ENCODE data around the gene BCL6.

The BCL6 gene

DNA sequence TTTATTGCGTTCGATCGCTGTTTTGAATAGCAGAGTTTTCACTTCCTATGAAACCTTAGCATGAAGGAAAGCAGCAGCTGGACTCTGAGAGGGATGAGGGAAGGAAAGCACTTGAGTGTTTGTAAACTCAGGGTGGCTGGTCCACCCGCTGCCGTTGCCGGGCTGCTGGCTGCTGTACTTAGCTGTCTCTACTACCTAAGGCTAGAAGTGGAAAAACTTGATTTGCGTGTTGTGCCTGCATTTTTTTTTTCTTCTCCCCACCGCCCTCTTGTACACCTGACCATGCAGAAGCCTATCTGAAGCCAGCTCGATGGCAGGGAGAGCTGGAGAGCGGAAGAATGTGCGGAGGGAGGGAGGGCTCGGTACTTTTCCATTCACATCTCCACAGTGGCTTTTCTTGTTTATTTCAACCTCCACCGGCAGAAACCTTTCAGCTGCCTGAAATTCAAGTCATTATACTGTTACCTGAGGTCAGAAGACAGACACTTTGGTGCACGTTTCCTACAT, 4.8 kb upstream of the BCL6 start:
- DNase-seq (ENCODE audit: low read depth) = no peak
- TF ChIP-seq, protein P1, sequence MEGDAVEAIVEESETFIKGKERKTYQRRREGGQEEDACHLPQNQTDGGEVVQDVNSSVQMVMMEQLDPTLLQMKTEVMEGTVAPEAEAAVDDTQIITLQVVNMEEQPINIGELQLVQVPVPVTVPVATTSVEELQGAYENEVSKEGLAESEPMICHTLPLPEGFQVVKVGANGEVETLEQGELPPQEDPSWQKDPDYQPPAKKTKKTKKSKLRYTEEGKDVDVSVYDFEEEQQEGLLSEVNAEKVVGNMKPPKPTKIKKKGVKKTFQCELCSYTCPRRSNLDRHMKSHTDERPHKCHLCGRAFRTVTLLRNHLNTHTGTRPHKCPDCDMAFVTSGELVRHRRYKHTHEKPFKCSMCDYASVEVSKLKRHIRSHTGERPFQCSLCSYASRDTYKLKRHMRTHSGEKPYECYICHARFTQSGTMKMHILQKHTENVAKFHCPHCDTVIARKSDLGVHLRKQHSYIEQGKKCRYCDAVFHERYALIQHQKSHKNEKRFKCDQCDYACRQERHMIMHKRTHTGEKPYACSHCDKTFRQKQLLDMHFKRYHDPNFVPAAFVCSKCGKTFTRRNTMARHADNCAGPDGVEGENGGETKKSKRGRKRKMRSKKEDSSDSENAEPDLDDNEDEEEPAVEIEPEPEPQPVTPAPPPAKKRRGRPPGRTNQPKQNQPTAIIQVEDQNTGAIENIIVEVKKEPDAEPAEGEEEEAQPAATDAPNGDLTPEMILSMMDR (conservative IDR thresholded peaks at IDR 0.05; ENCODE audit: control insufficient read depth, insufficient read depth, low read depth, low read length) = no peak
- H3K4me3 ChIP-seq (ENCODE audit: control insufficient read depth, low read depth, low read length) = no peak overlapping the region

DNA sequence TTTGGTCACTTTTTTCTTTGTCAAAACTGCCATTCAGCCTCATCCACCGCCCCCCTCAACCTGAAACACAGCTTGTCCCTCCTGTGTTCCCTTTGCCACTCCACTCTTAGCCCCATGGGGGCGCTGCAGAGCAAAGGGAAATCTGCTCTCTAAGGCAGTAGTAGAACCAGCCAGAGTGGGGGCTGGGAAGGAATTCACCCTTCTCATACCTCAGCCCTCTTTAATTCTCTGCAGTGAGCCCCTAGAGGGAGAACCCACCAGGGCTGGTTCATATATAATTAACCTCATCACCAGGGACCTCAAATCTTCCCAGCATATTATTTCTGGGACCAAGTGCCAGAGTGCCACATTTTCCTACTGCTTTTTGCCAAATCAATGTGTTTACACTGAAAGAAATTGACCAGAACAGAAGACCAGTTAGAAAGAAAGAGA, 2.8 kb upstream of the BCL6 start:
- DNase-seq (ENCODE audit: low read depth) = peak; percentile 84
- TF ChIP-seq, protein P1 (conservative IDR thresholded peaks at IDR 0.05; ENCODE audit: control insufficient read depth, insufficient read depth, low read depth, low read length) = peak; percentile 100
- no peak overlapping the region for H3K4me3 ChIP-seq (ENCODE audit: control insufficient read depth, low read depth, low read length)

DNA sequence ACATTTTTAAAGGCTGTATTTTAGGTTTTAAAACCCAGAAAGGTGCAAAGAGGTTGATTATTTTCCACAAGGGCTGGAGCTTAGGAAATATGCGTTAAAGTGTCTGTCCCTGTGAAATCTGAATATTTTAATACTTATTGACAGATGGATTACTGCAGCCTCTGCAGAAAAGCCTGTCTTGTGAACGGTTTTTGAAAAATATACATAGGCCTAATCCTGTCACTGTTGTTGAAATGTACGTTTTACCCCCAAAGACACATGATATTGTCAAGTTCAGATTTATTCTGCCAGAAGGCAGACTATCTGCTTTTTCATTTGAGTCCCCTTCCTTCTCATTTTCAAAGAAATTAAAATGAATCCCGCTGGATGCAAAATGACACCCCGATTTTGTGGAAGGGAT, 2.2 kb upstream of the BCL6 start:
- no peak for DNase-seq (ENCODE audit: low read depth)
- H3K4me3 ChIP-seq (ENCODE audit: control insufficient read depth, low read depth, low read length) = no peak overlapping the region
- TF ChIP-seq, protein P1 (conservative IDR thresholded peaks at IDR 0.05; ENCODE audit: control insufficient read depth, insufficient read depth, low read depth, low read length) = no peak

- peak overlapping the region; percentile 99 for H3K4me3 ChIP-seq (ENCODE audit: control insufficient read depth, low read depth, low read length)
- TF ChIP-seq, protein P1 (conservative IDR thresholded peaks at IDR 0.05; ENCODE audit: control insufficient read depth, insufficient read depth, low read depth, low read length) = no peak
- DNase-seq (ENCODE audit: low read depth) = peak; percentile 51
Measured at GRCh38 chr3:187746442-187747281, 1.4 kb upstream of the BCL6 start.

DNA sequence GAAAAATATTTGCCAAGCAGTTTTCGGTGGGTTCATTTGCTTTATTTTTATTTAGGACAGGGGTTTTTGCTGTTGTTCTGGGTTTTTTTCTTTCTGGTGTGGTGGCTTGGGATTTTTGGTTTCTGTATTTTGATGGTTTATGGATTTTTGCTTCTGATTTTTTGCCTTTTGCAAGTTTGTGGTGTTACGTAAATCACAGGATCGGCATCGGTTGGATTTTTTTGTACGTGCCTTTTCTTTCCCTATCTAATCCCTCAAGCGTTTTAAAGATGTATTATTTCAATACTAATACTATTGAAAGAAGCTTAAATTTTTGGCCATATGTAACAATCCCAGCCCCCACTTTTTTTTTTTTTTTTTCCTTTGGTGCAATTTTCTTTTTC, 782 bp upstream of the BCL6 start:
- DNase-seq (ENCODE audit: low read depth) = peak; percentile 21
- TF ChIP-seq, protein P1 (conservative IDR thresholded peaks at IDR 0.05; ENCODE audit: control insufficient read depth, insufficient read depth, low read depth, low read length) = no peak
- peak overlapping the region; percentile 99 for H3K4me3 ChIP-seq (ENCODE audit: control insufficient read depth, low read depth, low read length)

GRCh38 chr3:187744169-187745151, 808 bp downstream of the BCL6 start:
- peak; percentile 36 for DNase-seq (ENCODE audit: low read depth)
- TF ChIP-seq, protein P1 (conservative IDR thresholded peaks at IDR 0.05; ENCODE audit: control insufficient read depth, insufficient read depth, low read depth, low read length) = no peak
- H3K4me3 ChIP-seq (ENCODE audit: control insufficient read depth, low read depth, low read length) = peak overlapping the region; percentile 99

All from fibroblast of mammary gland (primary cell).